ENCODE data around the gene PPL. TPM values are rescaled to one million over a fixed set of nuclear protein-coding genes. Genes with fewer than 3 reads are reported as not detected.
"Not testable (repeated sequence)": the region's sequence is repeated elsewhere in the genome, so short reads cannot be mapped to it uniquely, and the experiment has no call there.

PPL gene
- total and polyA plus RNA-seq, 11 donors: 4.3 to 23.8 (median 7.8) TPM

GRCh38 chr16:4898811-4899473, 38.0 kb downstream of the PPL start:
- ATAC-seq (no peak), DNase-seq (no peak)
- intact Hi-C loops (cut with DNase I): no loop called here
- Histone ChIP-seq H3K27ac (no peak overlapping the region), H3K9me3 (peaks cover 0 to 6% (median 0%) of the 10 kb centered on the region in 12 donors), H3K36me3 (no peaks in the 10 kb centered on the region), H3K4me1 (no peaks in the 10 kb centered on the region), H3K27me3 (no peaks in the 10 kb centered on the region), H3K4me3 (no peak overlapping the region)
- TF ChIP-seq POLR2A (IDR thresholded peaks at IDR 0.05): no peak
- no peak for TF ChIP-seq CTCF (IDR thresholded peaks at IDR 0.05)
- WGBS, 4 donors: 91 to 94% (median 92%) methylated on average over 13 to 28 of the region's 28 CpGs

GRCh38 chr16:4897328-4897727, 39.6 kb downstream of the PPL start:
- ATAC-seq: no peak
- Histone ChIP-seq H3K36me3 (no peaks in the 10 kb centered on the region), H3K4me1 (peaks cover 0 to 13% (median 9%) of the 10 kb centered on the region in 12 donors)

GRCh38 chr16:4896761-4897160, 40.2 kb downstream of the PPL start:
- not testable (repeated sequence) for H3K36me3 ChIP-seq
- 88 to 95% (median 93%) methylated on average over 9 of the region's 9 CpGs for WGBS, 4 donors

More at GRCh38 chr16:4897328-4897727, 39.6 kb downstream of the PPL start:
- Histone ChIP-seq H3K4me3 (no peak overlapping the region), H3K27ac (no peak overlapping the region), H3K27me3 (no peaks in the 10 kb centered on the region), H3K9me3 (peaks cover 0 to 6% (median 0%) of the 10 kb centered on the region in 12 donors)
- DNase-seq: no peak
- 91 to 93% (median 93%) methylated on average over 7 of the region's 7 CpGs for WGBS, 4 donors
- TF ChIP-seq CTCF (IDR thresholded peaks at IDR 0.05) (no peak), POLR2A (IDR thresholded peaks at IDR 0.05) (no peak)
- intact Hi-C loops (cut with DNase I): no loop called here

GRCh38 chr16:4895366-4895765, 41.6 kb downstream of the PPL start:
- Histone ChIP-seq H3K4me3 (no peak overlapping the region), H3K9me3 (peaks cover 0 to 6% (median 0%) of the 10 kb centered on the region in 12 donors), H3K36me3 (peaks cover 0 to 6% (median 0%) of the 10 kb centered on the region in 9 donors), H3K4me1 (peaks cover 0 to 19% (median 12%) of the 10 kb centered on the region in 12 donors), H3K27ac (no peak overlapping the region), H3K27me3 (no peaks in the 10 kb centered on the region)
- DNase-seq (no peak), ATAC-seq (no peak)
- WGBS, 4 donors: 81 to 93% (median 90%) methylated on average over 3 to 13 of the region's 13 CpGs
- TF ChIP-seq POLR2A (IDR thresholded peaks at IDR 0.05): no peak
- TF ChIP-seq CTCF (IDR thresholded peaks at IDR 0.05): no peak
- intact Hi-C loops (cut with DNase I): no loop called here

More at GRCh38 chr16:4896761-4897160, 40.2 kb downstream of the PPL start:
- H3K4me1 ChIP-seq: peaks cover 0 to 19% (median 12%) of the 10 kb centered on the region in 12 donors
- H3K4me3 ChIP-seq; H3K27ac ChIP-seq; H3K27me3 ChIP-seq; intact Hi-C loops (cut with DNase I); H3K9me3 ChIP-seq; DNase-seq; ATAC-seq: not testable (repeated sequence)

All from heart left ventricle (tissue), 16 donors.